ENCODE measurements around the gene PWWP2B.
A peak's percentile ranks its signal among the peaks of the same experiment; 100 is the strongest.

The PWWP2B gene

DNA sequence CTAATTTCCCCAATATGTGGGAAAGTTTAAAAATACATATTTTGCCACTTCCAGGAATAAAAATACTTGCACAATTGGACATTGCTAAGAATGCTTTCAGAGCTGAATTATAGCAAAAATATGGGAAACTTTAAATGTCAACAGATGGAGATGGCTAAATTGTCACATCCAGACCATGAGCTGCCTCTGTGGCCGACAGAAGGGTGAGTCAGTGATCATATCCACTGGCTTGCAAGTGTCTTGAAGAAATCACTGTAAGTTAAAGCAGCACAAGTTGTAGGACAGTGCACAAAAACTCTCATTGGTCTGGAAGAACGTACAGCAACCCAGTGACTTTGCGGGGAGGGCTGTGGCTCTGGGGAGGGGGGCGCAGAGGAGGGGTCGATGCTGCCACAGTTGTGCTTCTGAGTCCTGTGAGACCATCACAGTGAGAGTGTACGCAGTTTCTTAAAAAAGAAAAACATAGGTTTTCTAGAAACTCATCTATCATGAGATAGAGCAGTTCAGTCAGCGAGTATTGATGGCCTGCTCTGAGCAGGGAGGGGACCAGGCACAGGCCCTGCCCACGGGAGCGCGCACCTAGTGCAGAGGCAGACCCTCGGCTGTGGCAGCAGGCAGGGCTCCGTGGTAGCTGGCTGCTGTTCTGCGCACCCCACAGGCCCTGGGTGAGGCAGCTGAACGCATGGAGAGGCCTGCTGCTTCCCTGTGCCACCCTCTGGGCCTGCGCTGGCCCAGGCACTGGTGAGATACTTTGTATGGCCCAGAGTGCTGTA lies 39.5 kb upstream of the PWWP2B start:
- TF ChIP-seq ZBTB7A (IDR thresholded peaks at IDR 0.05; ENCODE audit: low read depth) (no peak), TAF1 (IDR thresholded peaks at IDR 0.05; ENCODE audit: low read depth) (no peak), CEBPB (IDR thresholded peaks at IDR 0.05) (no peak), YY1 (IDR thresholded peaks at IDR 0.05; ENCODE audit: low read depth) (no peak), TCF12 (IDR thresholded peaks at IDR 0.05; ENCODE audit: low read depth) (no peak), NFIC (IDR thresholded peaks at IDR 0.05) (no peak), FOXM1 (IDR thresholded peaks at IDR 0.05; ENCODE audit: borderline replicate concordance, low read depth) (no peak), RAD21 (IDR thresholded peaks at IDR 0.05; ENCODE audit: low read depth) (no peak), TEAD4 (IDR thresholded peaks at IDR 0.05) (no peak), EP300 (IDR thresholded peaks at IDR 0.05; ENCODE audit: borderline replicate concordance) (no peak), EGR1 (IDR thresholded peaks at IDR 0.05) (no peak), CREB1 (IDR thresholded peaks at IDR 0.05; ENCODE audit: low read depth) (no peak)
- TF ChIP-seq, protein P1, sequence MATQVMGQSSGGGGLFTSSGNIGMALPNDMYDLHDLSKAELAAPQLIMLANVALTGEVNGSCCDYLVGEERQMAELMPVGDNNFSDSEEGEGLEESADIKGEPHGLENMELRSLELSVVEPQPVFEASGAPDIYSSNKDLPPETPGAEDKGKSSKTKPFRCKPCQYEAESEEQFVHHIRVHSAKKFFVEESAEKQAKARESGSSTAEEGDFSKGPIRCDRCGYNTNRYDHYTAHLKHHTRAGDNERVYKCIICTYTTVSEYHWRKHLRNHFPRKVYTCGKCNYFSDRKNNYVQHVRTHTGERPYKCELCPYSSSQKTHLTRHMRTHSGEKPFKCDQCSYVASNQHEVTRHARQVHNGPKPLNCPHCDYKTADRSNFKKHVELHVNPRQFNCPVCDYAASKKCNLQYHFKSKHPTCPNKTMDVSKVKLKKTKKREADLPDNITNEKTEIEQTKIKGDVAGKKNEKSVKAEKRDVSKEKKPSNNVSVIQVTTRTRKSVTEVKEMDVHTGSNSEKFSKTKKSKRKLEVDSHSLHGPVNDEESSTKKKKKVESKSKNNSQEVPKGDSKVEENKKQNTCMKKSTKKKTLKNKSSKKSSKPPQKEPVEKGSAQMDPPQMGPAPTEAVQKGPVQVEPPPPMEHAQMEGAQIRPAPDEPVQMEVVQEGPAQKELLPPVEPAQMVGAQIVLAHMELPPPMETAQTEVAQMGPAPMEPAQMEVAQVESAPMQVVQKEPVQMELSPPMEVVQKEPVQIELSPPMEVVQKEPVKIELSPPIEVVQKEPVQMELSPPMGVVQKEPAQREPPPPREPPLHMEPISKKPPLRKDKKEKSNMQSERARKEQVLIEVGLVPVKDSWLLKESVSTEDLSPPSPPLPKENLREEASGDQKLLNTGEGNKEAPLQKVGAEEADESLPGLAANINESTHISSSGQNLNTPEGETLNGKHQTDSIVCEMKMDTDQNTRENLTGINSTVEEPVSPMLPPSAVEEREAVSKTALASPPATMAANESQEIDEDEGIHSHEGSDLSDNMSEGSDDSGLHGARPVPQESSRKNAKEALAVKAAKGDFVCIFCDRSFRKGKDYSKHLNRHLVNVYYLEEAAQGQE (IDR thresholded peaks at IDR 0.05; ENCODE audit: low read depth): no peak
- TF ChIP-seq, protein P2, sequence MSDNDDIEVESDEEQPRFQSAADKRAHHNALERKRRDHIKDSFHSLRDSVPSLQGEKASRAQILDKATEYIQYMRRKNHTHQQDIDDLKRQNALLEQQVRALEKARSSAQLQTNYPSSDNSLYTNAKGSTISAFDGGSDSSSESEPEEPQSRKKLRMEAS (IDR thresholded peaks at IDR 0.05): no peak
- TF ChIP-seq, protein P3, sequence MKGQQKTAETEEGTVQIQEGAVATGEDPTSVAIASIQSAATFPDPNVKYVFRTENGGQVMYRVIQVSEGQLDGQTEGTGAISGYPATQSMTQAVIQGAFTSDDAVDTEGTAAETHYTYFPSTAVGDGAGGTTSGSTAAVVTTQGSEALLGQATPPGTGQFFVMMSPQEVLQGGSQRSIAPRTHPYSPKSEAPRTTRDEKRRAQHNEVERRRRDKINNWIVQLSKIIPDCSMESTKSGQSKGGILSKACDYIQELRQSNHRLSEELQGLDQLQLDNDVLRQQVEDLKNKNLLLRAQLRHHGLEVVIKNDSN (IDR thresholded peaks at IDR 0.05): no peak

DNA sequence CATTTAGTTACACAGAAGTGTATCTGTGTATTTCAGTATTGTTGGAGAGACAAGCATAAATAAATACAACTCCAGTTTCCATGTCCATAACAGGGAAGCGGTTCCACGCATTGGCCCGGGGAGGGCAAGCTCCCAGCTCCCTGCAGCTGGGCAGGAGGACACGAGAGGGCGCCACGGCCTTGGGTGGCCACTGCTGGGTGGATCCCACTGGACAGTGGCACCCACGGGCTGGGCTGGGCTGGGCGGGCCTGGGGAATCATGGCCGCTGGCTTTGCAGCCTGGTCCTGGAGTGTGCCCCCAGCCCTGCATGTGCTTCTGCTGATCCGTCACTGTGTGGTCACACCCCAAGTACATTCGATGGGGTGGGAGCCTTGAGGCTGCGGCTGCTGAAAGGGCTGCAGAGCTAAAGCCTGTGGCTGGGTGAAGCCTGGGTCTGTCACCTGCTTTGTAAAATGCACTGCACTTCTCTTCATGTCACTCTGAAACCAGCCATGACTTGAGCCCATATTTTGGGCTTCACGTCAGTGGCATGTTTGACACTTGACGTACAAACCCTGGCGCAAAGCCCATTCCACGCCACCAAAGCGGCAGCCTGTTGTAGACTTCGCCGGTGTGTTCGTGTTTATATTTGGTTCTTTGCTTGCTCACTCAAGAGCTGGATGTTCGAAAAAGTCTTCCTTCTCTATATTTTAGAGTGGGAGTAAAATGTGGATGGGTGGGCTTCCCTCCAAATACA lies 37.5 kb upstream of the PWWP2B start:
- TF ChIP-seq YY1 (IDR thresholded peaks at IDR 0.05; ENCODE audit: low read depth) (no peak), RAD21 (IDR thresholded peaks at IDR 0.05; ENCODE audit: low read depth) (peak; percentile 63; the same call in 1 of the 2 replicates)

DNA sequence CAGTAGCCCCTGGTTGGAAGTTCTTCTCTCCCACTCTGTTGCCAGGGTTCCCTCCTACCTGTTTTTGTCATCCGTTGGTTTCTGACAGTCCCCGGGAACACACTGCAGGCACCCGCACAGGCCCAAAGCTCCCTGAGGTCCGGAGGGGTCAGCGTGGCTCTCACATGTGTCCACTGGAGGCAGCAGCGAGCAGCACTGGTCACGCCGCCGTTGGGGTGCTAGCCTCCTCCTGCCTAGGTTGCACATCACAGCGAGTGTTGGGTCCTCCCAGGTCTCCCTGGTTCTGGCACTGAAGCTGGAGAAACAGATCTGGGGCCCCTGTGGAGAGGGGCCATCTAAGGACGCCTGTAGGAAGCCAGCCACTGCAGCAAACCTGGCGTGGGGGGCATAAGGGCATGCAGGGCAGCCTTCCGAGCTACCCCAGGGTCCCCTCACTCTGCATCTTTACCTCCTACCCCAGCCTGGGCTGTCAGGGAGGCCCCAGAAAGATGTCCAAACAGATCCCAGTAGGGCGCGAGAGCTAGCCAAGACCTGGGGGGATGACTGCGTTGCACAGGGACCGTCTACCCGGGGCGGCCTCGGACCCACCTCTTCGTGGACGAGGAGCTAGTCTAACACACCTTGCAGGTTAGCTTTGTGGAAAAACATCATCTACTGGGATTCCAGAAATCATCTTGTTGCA lies 36.1 kb upstream of the PWWP2B start:
- TF ChIP-seq EGR1 (IDR thresholded peaks at IDR 0.05): no peak
- peak; percentile 70 for TF ChIP-seq RAD21 (IDR thresholded peaks at IDR 0.05; ENCODE audit: low read depth)
- TF ChIP-seq TEAD4 (IDR thresholded peaks at IDR 0.05): no peak
- no peak for TF ChIP-seq TAF1 (IDR thresholded peaks at IDR 0.05; ENCODE audit: low read depth)
- TF ChIP-seq EP300 (IDR thresholded peaks at IDR 0.05; ENCODE audit: borderline replicate concordance): no peak
- TF ChIP-seq, protein P1 (IDR thresholded peaks at IDR 0.05; ENCODE audit: low read depth): no peak
- no peak for TF ChIP-seq FOXM1 (IDR thresholded peaks at IDR 0.05; ENCODE audit: borderline replicate concordance, low read depth)
- TF ChIP-seq ZBTB7A (IDR thresholded peaks at IDR 0.05; ENCODE audit: low read depth): no peak
- TF ChIP-seq TCF12 (IDR thresholded peaks at IDR 0.05; ENCODE audit: low read depth): no peak
- TF ChIP-seq NFIC (IDR thresholded peaks at IDR 0.05): no peak
- TF ChIP-seq CEBPB (IDR thresholded peaks at IDR 0.05): no peak
- TF ChIP-seq, protein P2 (IDR thresholded peaks at IDR 0.05): 0 out of 2 replicates have a peak, but pooled peaks have one; percentile 13
- TF ChIP-seq CREB1 (IDR thresholded peaks at IDR 0.05; ENCODE audit: low read depth): no peak
- no peak for TF ChIP-seq YY1 (IDR thresholded peaks at IDR 0.05; ENCODE audit: low read depth)

DNA sequence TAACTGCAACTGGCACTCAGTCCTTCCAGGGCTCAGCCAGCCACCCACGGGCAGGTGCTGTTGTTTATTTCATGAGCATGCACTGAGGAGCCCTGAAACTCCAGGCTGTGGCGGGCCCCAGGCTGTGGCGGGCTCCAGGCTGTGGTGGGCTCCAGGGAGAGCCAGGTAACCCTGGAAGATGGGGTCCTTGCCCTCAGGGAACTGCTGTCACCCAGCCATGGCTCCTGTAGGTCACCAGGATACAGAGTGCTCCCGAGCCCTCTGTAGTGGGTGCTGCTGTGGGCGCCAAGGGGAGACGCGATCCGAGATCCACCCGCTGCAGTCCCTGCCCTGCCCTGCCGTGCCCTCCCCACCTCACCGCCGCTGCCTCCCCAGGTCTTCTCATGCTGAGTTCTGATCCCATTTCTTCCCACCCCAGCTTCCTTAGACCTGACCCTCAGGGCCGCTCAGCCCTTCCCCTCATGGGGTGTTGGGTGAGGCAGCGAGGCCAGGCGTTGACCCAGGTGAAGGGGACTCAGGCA lies 35.4 kb upstream of the PWWP2B start:
- TF ChIP-seq ZBTB7A (IDR thresholded peaks at IDR 0.05; ENCODE audit: low read depth) (no peak), YY1 (IDR thresholded peaks at IDR 0.05; ENCODE audit: low read depth) (no peak), EP300 (IDR thresholded peaks at IDR 0.05; ENCODE audit: borderline replicate concordance) (no peak), CREB1 (IDR thresholded peaks at IDR 0.05; ENCODE audit: low read depth) (no peak), TAF1 (IDR thresholded peaks at IDR 0.05; ENCODE audit: low read depth) (no peak), FOXM1 (IDR thresholded peaks at IDR 0.05; ENCODE audit: borderline replicate concordance, low read depth) (no peak), RAD21 (IDR thresholded peaks at IDR 0.05; ENCODE audit: low read depth) (no peak), TCF12 (IDR thresholded peaks at IDR 0.05; ENCODE audit: low read depth) (no peak)
- TF ChIP-seq, protein P1 (IDR thresholded peaks at IDR 0.05; ENCODE audit: low read depth): no peak

All from Ishikawa (cell line).